HepG2 (cell line): Measurements from ENCODE around the gene POM121. TPM values are rescaled to one million over a fixed set of nuclear protein-coding genes. Genes with fewer than 3 reads are reported as not detected.
A peak's percentile ranks its signal among the peaks of the same experiment; 100 is the strongest.

Experiments used
- AGO1 ChIP-seq: fragments of 200-400 bp; formaldehyde crosslinking; IDR thresholded peaks from 2 replicates; pipeline ENCODE4 v1.6.1; 2017; ENCODE audit warnings: mild to moderate bottlenecking, low read depth, low read length, moderate library complexity; ENCODE audit not compliant: poor library complexity, severe bottlenecking
- FOXP1 ChIP-seq, 2 experiments: fragments of 450-650 bp in 1 of 2; IDR thresholded peaks; 2 replicates each; pipeline ENCODE4 v1.6.1; 2017 to 2018; ENCODE audit warnings: antibody characterized with exemption in 1 of 2
- KAT2B ChIP-seq: fragments of 150-350 bp; IDR thresholded peaks from 2 replicates; pipeline ENCODE4 v1.6.1; 2014; ENCODE audit warnings: low read depth, low read length, borderline replicate concordance
- KDM6A ChIP-seq: IDR thresholded peaks from 2 replicates; pipeline ENCODE4 v1.6.1; 2016; ENCODE audit warnings: low read depth
- NFYB ChIP-seq: sonication (generic); formaldehyde crosslinking; IDR thresholded peaks from 2 replicates; pipeline ENCODE4 v1.4.0; 2020; ENCODE audit warnings: missing genetic modification reagents
- NPAS2 ChIP-seq: sonication (generic); formaldehyde crosslinking; IDR thresholded peaks from 2 replicates; pipeline ENCODE4 v1.8.0; 2022; ENCODE audit warnings: mild to moderate bottlenecking, missing genetic modification reagents, borderline replicate concordance
- NRL ChIP-seq: sonication (generic); formaldehyde crosslinking; IDR thresholded peaks from 2 replicates; pipeline ENCODE4 v1.5.0; 2020; ENCODE audit warnings: missing genetic modification reagents, mild to moderate bottlenecking, moderate library complexity, borderline replicate concordance
- TBX3 ChIP-seq: fragments of 450-650 bp; IDR thresholded peaks from 2 replicates; pipeline ENCODE4 v1.6.1; 2017; ENCODE audit warnings: antibody characterized with exemption, mild to moderate bottlenecking, inconsistent platforms, borderline replicate concordance
- TOPORS ChIP-seq: sonication (generic); formaldehyde crosslinking; IDR thresholded peaks from 2 replicates; pipeline ENCODE4 v1.8.0; 2023; ENCODE audit warnings: mild to moderate bottlenecking, missing genetic modification reagents
- ZBTB1 ChIP-seq: sonication (generic); formaldehyde crosslinking; IDR thresholded peaks from 2 replicates; pipeline ENCODE4 v1.4.0; 2020; ENCODE audit warnings: missing genetic modification reagents, borderline replicate concordance
- ZBTB20 ChIP-seq: sonication (generic); formaldehyde crosslinking; IDR thresholded peaks from 2 replicates; pipeline ENCODE4 v1.8.1; 2023; ENCODE audit warnings: missing genetic modification reagents, low read depth, mild to moderate bottlenecking, borderline replicate concordance
- ZFAT ChIP-seq: sonication (generic); formaldehyde crosslinking; conservative IDR thresholded peaks from 2 replicates; pipeline ENCODE4 v1.8.1; 2023; ENCODE audit warnings: missing genetic modification reagents, inconsistent platforms
- ZMYM2 ChIP-seq: sonication (generic); formaldehyde crosslinking; IDR thresholded peaks from 2 replicates; pipeline ENCODE4 v1.8.0; 2022; ENCODE audit warnings: mild to moderate bottlenecking, missing genetic modification reagents
- ZNF20 ChIP-seq: sonication (generic); formaldehyde crosslinking; IDR thresholded peaks from 2 replicates; pipeline ENCODE4 v1.4.0; 2020; ENCODE audit warnings: mild to moderate bottlenecking, moderate library complexity, missing genetic modification reagents
- ZNF3 ChIP-seq: IDR thresholded peaks from 2 replicates; pipeline ENCODE4 v1.7.0; 2017; ENCODE audit warnings: inconsistent platforms
- ZNF431 ChIP-seq: sonication (generic); formaldehyde crosslinking; IDR thresholded peaks from 2 replicates; pipeline ENCODE4 v1.9.0; 2022; ENCODE audit warnings: missing genetic modification reagents, low read depth, mild to moderate bottlenecking, borderline replicate concordance
- ZNF432 ChIP-seq: sonication (generic); formaldehyde crosslinking; IDR thresholded peaks from 2 replicates; pipeline ENCODE4 v1.5.0; 2020; ENCODE audit warnings: missing genetic modification reagents, mild to moderate bottlenecking, borderline replicate concordance
- ZNF577 ChIP-seq: sonication (generic); formaldehyde crosslinking; IDR thresholded peaks from 2 replicates; pipeline ENCODE4 v1.4.0; 2020; ENCODE audit warnings: mild to moderate bottlenecking, low read depth, missing genetic modification reagents, borderline replicate concordance
- polyA plus RNA-seq, 8 experiments: library from polyadenylated mRNA; depleted of rRNA in 3 of 8; stranded (reverse) in 7 of 8; unstranded in 1 of 8; fragments of >200 nt; fragmentation: Illumina TruSeq in 4 of 8; extraction: Trizol in 4 of 8; gene quantifications; 2 replicates each; pipeline versions ENCODE4 v1.2.1 to v1.2.3, GENCODE V29; 2011 to 2016; ENCODE audit warnings: low read depth in 4 of 8, missing spikeins in 1 of 8, mixed read lengths in 1 of 8; ENCODE audit not compliant: insufficient read depth in 1 of 8
- total RNA-seq, 5 experiments: library from RNA; depleted of rRNA; stranded (reverse); fragments of >200 nt; fragmentation: Illumina TruSeq; extraction: Trizol; gene quantifications; 2 replicates each; pipeline ENCODE4 v1.2.3, GENCODE V29; 2016; ENCODE audit warnings: low read depth in 1 of 5
- TF ChIP-seq, protein P1 (sequence below): sonication (generic); formaldehyde crosslinking; conservative IDR thresholded peaks from 2 replicates; pipeline ENCODE4 v1.4.0; 2020; ENCODE audit warnings: missing genetic modification reagents
- TF ChIP-seq, protein P2 (sequence below), 2 experiments: IDR thresholded peaks; 2 replicates each; pipeline ENCODE4 v1.6.1; 2011 to 2012; ENCODE audit warnings: low read length in 2 of 2, borderline replicate concordance in 1 of 2, low read depth in 1 of 2, mild to moderate bottlenecking in 1 of 2, moderate library complexity in 1 of 2
- TF ChIP-seq, protein P3 (sequence below): sonication (generic); formaldehyde crosslinking; IDR thresholded peaks from 2 replicates; pipeline ENCODE4 v1.4.0; 2020; ENCODE audit warnings: missing genetic modification reagents

POM121 gene
- total and polyA plus RNA-seq, 2 of the 13 experiments (the other 11 are each of a cell fraction or from before 2014, with no cell fraction given): 8.4 to 10.3 TPM

DNA sequence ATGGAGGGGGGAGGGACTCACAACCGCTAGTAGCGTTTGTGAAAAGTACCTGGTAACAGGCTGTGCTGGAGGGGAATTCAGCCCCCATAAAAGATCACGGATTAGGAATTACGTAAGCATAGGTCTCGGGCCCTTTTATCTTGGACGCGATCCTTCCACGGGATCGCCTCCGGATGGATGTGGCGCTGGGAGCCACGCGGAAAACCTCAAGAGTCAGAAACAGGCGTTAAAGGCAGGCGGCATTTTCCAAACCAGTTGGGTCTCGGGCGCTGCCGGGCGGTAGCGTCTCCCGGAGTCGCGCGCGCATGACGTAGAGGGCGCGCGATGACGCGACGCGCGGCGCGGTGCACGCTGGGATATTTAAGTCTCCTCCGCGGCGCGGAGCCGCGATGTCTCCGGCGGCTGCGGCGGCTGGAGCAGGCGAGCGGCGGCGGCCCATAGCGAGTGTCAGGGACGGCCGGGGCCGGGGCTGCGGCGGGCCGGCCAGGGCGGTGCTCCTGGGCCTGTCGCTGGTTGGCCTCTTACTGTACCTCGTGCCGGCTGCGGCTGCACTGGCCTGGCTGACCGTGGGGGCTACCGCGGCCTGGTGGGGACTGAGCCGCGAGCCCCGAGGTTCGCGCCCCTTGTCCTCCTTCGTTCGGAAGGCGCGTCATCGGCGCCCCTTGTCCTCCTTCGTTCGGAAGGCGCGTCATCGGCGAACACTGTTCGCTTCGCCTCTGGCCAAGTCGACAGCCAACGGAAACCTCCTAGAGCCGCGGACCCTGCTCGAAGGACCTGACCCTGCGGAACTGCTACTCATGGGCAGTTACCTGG, at the start of gene POM121 (continued):
- TF ChIP-seq ZMYM2 (CRISPR knock-in tag): no peak
- no peak for TF ChIP-seq KDM6A (CRISPR knock-in tag)
- TF ChIP-seq ZNF431 (CRISPR knock-in tag): no peak
- TF ChIP-seq, protein P1, sequence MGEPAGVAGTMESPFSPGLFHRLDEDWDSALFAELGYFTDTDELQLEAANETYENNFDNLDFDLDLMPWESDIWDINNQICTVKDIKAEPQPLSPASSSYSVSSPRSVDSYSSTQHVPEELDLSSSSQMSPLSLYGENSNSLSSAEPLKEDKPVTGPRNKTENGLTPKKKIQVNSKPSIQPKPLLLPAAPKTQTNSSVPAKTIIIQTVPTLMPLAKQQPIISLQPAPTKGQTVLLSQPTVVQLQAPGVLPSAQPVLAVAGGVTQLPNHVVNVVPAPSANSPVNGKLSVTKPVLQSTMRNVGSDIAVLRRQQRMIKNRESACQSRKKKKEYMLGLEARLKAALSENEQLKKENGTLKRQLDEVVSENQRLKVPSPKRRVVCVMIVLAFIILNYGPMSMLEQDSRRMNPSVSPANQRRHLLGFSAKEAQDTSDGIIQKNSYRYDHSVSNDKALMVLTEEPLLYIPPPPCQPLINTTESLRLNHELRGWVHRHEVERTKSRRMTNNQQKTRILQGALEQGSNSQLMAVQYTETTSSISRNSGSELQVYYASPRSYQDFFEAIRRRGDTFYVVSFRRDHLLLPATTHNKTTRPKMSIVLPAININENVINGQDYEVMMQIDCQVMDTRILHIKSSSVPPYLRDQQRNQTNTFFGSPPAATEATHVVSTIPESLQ: 0 out of 2 replicates have a peak, but pooled peaks have one; percentile 49
- no peak for TF ChIP-seq ZNF432 (CRISPR knock-in tag)
- no peak for TF ChIP-seq ZNF577
- TF ChIP-seq ZFAT (CRISPR knock-in tag): no peak
- no peak for TF ChIP-seq NFYB (CRISPR knock-in tag)
- TF ChIP-seq ZNF20 (CRISPR knock-in tag): no peak
- TF ChIP-seq, protein P2, sequence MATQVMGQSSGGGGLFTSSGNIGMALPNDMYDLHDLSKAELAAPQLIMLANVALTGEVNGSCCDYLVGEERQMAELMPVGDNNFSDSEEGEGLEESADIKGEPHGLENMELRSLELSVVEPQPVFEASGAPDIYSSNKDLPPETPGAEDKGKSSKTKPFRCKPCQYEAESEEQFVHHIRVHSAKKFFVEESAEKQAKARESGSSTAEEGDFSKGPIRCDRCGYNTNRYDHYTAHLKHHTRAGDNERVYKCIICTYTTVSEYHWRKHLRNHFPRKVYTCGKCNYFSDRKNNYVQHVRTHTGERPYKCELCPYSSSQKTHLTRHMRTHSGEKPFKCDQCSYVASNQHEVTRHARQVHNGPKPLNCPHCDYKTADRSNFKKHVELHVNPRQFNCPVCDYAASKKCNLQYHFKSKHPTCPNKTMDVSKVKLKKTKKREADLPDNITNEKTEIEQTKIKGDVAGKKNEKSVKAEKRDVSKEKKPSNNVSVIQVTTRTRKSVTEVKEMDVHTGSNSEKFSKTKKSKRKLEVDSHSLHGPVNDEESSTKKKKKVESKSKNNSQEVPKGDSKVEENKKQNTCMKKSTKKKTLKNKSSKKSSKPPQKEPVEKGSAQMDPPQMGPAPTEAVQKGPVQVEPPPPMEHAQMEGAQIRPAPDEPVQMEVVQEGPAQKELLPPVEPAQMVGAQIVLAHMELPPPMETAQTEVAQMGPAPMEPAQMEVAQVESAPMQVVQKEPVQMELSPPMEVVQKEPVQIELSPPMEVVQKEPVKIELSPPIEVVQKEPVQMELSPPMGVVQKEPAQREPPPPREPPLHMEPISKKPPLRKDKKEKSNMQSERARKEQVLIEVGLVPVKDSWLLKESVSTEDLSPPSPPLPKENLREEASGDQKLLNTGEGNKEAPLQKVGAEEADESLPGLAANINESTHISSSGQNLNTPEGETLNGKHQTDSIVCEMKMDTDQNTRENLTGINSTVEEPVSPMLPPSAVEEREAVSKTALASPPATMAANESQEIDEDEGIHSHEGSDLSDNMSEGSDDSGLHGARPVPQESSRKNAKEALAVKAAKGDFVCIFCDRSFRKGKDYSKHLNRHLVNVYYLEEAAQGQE (IDR thresholded peaks at IDR 0.05; ENCODE audit: borderline replicate concordance in 1 of 2, low read depth in 1 of 2, low read length in 2 of 2): no peak
- TF ChIP-seq KAT2B: no peak
- TF ChIP-seq NPAS2: no peak
- no peak for TF ChIP-seq FOXP1 (IDR thresholded peaks at IDR 0.05)
- no peak for TF ChIP-seq FOXP1 (CRISPR knock-in tag; IDR thresholded peaks at IDR 0.05)
- TF ChIP-seq ZBTB1 (CRISPR knock-in tag): no peak
- TF ChIP-seq, protein P3, sequence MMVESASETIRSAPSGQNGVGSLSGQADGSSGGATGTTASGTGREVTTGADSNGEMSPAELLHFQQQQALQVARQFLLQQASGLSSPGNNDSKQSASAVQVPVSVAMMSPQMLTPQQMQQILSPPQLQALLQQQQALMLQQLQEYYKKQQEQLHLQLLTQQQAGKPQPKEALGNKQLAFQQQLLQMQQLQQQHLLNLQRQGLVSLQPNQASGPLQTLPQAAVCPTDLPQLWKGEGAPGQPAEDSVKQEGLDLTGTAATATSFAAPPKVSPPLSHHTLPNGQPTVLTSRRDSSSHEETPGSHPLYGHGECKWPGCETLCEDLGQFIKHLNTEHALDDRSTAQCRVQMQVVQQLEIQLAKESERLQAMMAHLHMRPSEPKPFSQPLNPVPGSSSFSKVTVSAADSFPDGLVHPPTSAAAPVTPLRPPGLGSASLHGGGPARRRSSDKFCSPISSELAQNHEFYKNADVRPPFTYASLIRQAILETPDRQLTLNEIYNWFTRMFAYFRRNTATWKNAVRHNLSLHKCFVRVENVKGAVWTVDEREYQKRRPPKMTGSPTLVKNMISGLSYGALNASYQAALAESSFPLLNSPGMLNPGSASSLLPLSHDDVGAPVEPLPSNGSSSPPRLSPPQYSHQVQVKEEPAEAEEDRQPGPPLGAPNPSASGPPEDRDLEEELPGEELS: no peak
- no peak for TF ChIP-seq ZBTB20 (CRISPR knock-in tag)
- no peak for TF ChIP-seq TBX3
- TF ChIP-seq TOPORS (CRISPR knock-in tag): no peak
- TF ChIP-seq AGO1: peak; percentile 44
- no peak for TF ChIP-seq ZNF3 (CRISPR knock-in tag)
- TF ChIP-seq NRL (CRISPR knock-in tag): no peak
